HG03060 (cell line): ENCODE data around the gene TGM5.

Experiments used
- ATAC-seq: cut with Tn5 transposase; IDR thresholded peaks from one replicate; pipeline ENCODE4 v1.9.1; 2021; ENCODE audit warnings: low read depth, moderate number of reproducible peaks; ENCODE audit not compliant: unreplicated experiment

The TGM5 gene

GRCh38 chr15:43220991-43221403 lies 45.7 kb downstream of the TGM5 start, which contains the start of gene EPB42:
Gene EPB42, minus strand, starts transcription at chr15:43221018. Its CDS starts 193 bp downstream, at chr15:43220825.
- no peak for ATAC-seq

DNA sequence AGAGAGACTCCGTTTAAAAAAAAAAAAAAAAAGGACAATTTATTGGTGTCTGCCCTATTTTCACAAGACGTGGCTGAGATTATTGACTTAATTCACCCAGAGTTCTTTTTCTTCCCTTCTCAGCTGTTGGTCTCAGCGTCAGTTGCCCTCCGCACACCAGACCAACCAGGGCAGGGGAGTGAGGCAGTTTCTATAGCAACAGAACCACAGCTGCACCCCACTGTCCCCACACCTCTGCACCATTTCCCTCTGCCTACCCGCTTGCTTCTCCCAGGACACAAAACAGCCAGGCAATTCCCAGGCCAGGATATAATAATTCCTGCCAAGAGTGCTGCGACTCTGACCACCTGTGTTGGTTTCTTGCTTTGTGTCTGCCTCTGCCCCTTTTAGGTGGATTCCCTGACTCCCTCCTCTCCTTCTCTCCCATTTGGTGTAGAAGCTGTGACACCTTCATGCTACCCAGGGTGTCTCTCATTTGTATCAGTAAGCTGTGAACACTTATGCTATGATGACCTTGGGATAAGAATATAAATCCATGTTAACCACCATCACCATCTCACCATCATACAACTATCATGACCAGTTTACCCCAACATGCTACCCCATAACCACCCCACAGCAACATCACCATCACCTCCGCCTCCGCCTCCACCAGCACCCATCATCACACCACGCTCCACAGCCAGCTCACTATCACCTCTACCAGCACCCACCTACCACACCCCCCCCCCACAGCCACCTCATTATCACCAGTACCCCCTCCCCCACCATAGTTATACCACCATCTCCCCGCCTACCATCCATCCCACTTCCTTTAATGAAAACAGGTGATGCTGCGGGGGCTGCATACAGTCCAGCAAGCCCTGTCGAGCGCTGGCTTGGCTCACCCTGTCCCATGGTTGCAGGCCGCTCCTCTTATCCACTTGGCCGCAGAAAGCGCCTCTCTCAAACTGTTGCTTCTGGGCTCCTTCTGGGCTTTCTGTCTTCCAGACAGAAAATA lies 46.5 kb downstream of the TGM5 start:
- ATAC-seq, result no peak

- ATAC-seq, result no peak
Observed at GRCh38 chr15:43218908-43219706, 47.6 kb downstream of the TGM5 start.

GRCh38 chr15:43215961-43216360 lies 50.8 kb downstream of the TGM5 start:
- no peak for ATAC-seq

GRCh38 chr15:43214592-43215295 lies 52.0 kb downstream of the TGM5 start:
- ATAC-seq, result no peak

DNA sequence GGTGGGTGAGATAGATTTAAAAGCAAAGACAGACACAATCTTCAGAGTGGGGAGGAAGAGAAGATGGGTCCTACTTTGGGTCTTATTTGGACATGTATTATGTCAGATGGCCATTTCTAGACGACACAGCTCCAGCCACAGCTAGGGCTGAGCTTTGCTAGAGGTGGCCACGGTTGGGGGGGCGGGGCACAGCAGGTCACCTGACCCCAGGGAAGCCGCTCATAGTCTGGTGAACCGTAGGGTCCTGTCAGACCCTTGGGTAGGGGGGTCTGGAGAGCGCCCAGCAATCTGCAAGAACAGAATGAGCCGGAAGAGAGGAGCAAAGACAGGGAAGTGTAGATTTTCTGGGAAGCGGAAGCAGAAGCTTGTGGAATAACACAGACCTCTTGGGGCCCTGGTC lies 52.6 kb downstream of the TGM5 start:
- no peak for ATAC-seq

DNA sequence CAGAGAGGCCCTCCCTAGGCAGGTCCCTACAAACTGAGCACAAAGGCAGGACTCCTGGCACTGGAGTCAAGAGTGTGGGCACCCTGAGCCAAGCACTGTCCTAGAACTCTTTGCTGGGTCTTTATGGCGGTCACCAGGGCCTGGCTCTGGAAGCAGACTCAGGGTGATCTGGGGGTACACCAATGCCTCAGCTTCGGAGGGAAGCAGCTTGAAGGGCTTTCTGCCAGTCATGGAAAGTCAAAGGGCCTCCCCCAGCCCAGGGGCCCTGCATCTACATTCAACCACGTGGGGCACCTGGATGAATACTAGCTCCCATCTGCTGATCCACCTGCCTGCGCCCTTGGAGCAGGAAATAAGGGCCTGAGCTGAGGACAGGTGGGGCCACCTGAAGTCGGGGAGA lies 53.3 kb downstream of the TGM5 start:
- no peak for ATAC-seq

GRCh38 chr15:43212951-43213350 lies 53.8 kb downstream of the TGM5 start:
- no peak for ATAC-seq

DNA sequence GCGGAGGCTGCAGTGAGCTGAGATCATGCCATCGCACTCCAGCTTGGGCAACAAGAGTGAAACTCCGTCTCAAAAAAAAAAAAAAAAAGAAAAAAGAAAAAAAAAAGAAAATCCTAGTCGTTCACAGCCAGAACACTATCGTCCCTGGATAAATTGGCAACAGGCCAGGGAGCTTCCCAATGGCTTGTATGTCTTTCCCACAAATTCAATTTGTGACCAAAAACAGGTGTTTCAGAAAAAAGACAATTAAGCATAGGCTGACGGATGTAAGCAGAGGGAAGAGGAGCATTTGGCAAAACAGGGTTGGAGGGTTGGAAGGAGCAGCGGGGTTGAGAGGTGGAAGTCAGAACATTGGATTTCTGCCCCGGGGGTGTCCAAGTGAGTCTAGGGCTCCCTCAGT lies 54.4 kb downstream of the TGM5 start:
- ATAC-seq, result no peak

DNA sequence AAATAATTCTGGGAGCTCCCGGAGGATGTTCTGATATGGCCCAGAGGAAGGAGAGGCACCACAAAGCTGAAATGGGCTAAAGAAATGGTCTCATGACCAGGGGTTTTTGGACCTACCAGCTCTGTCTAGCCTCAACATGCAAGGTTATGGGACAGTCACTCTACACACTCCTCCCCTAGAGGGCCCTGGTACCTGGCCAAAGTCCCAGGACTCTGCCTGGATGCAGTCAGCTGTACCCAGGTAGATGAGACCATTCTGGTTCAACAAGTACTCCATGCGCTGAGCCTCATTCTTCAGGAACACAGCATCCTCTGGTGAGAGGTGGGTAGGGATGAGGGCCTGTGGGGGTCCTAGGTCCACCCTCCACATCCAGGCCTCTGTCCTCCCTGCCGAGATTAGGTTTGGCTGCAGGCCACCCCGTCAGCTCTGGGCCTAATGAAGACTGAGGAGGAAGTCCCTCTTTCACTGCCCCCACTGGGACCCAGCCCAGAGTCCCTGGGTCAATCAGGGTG lies 55.4 kb downstream of the TGM5 start:
- no peak for ATAC-seq

- ATAC-seq, result no peak
Observed at GRCh38 chr15:43210807-43211206, 55.9 kb downstream of the TGM5 start.

DNA sequence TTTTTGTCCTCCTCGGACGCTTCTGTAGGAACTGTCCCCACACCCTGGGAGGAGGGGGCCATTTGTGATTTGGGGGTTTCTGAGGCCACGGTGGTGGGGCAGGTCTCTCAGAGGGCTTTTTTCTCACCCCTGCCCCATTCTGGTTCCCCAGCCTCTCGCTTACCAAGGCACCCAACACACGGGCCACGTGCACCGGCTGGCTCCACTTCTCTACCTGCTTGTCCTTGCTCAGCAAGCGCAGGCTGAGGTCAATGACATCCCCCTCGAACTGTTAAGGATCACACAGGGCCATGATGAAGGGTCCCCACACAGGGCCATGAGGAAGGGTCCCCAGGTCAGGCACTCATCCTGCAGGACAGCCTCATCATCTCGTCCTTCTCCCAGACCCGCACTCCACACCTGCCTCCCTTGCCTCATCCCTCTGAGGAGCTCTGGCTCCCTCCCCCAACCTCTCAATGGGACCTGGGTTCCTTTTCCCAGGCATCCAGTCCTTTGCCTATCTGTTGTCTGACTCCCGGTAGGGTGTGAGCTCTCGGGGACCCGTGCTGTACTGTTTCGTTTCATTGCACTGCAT lies 56.5 kb downstream of the TGM5 start:
- ATAC-seq, result no peak

DNA sequence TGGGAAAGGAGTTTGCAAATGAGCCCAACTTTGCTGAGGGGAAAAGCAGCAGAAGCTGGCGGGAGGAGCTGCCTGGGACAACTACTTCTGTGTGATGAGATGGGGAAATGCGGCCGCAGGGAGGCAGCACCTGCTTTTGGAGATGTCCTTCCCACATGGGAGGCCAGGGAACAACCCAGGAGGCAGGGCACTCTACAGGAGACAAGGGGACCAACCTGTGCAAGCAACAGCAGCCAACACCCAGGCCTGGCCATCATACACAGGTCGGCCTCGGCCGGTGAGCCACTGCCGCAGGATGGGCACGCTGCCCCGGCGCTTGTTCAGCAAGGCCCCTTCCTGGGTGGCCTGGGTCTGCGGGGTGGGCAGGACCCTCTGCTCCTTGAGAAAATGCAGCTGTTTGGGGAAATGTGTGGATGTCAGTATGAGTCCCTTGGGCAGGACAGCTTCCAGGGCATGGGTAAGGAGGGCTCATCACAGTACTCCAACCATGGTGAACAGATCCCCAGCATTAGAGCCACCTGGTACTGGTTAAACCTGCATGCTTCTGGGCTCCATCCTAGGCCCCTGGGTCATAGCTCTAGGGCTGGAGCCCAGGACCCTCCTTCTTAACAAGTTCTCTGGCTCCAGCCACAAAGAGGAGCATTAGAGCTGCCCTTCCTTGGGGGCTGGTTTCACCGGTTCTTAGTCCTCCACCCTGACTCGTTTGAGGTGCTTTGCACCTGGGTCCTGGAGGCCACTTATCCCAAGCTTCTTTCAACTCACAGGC lies 57.5 kb downstream of the TGM5 start:
- ATAC-seq, result no peak

DNA sequence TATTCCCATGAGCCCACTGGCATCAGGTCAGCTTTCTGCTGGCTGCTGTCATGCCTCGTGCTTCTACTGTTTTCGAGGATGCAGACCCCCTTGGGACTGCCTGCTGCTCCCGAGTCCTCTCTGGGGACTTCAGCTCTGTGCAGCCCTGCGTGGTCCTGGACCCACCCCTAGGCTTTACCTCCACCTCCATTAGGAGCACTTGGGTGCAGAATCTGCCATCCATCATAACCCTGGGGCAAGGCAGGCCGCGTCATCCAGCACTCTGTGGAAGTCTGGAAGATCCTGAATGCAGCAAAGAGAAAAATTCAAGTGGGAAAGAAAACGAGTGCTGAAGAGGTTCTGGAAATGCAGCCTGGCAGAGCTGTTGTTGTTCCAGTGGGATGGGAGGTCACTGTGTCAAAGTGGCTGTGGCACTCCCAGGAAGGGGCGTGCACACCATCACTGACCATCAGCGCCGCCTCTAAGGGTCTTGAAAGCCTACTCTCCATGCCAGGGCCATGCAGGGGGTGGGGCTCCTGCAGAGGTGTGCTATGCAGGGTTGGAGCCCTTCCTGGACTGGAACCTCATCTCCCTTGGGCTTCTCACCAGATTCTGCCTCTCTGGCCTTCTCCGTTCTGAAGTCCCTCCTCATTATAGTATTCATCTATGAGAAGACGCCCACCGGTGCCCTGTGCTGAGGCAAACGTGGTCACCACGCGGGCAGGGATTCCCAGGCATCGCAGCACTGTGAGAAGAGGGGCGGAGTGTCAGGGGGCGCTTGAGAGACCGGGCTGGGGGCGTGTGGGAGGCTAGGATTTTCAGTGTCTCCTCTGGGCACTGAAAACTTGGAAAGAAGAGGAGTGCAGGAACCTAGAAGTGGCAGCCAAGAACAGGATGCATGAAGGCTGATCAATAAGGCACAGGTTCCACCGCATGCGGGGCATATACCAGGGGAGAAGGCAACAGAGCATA lies 58.4 kb downstream of the TGM5 start:
- ATAC-seq, result no peak

DNA sequence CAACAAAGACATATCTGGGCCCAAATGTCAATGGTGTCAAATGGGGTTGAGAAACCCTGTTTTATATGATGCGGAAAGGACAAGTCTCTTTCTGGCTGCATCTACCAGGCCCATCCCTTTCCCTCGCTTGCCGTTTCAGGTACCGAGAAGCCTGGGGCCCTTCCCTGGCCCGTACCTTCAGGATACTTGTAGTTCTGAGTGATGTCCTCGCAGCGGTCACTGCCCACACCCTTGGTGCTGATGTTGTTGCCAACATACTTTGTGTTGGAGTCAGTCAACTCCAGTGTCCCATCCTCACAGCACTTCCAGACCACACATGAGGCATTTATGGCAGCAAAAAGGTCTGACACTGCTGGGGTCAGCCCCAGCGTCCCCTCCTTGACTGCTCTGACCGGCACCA lies 59.7 kb downstream of the TGM5 start:
- no peak for ATAC-seq

GRCh38 chr15:43206054-43206453 lies 60.7 kb downstream of the TGM5 start:
- ATAC-seq, result no peak

DNA sequence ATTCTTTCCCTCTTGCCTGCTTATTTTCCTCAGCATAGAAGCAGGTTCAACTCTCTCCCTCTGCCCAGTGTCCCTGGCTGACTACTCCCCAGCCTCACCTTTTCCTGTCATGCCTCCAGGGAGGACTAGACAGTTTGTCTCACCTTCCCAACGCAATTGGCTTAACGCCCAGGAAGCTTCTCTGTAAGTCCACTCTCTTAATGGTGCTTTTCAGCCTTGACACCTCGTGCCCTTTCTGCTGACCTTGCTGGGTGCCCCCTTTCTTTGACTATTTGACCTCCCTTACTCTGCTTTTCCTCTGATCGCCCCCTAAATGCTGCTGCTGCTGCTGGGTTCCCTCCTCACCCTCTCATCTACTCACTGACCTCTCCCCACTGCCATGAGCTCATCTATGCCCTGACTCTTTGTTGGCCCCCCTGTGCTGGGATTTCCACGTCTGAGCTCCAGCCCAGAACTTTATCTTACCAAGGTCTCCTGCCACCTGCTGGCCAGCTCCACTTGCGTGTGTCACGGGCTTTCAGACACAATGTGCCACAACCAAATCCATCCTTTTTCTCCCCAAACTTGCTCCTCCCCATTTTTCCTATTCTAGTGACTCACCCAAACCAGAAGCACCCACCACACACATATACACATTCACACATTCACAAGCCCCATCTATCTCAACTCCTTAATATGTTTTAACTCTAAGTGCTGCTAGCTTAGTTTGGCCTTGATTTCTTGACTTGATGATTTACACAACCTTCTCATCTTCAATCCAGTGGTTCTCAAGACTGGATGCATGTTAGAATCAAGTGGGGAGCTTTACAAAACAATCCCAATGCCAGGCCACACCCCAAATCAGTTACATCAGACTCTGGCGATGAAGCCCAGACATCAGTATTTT lies 62.5 kb downstream of the TGM5 start:
- ATAC-seq, result no peak
